Caco-2 (cell line): ENCODE data around the gene UPP2. TPM values are rescaled to one million over a fixed set of nuclear protein-coding genes. Genes with fewer than 3 reads are reported as not detected.

Source experiments
- BruUV-seq: library from RNA; stranded (reverse); fragments of 400-500 nt; replicated peaks from 2 replicates; lab custom pipeline; 2021; lab: Mats Ljungman, UMichigan
- CTCF ChIA-PET: fragments of 300-600 bp; sonication (Branson Sonifier 250); formaldehyde crosslinking; loops from one replicate; lab custom pipeline; 2022; ENCODE audit warnings: antibody characterized with exemption; lab: Charles Lee
- POLR2A ChIA-PET: fragments of 300-600 bp; sonication (Branson Sonifier 250); formaldehyde crosslinking; loops from one replicate; lab custom pipeline; 2022; ENCODE audit warnings: antibody characterized with exemption; lab: Charles Lee
- DNase-seq, 2 experiments: peaks; one replicate each; pipeline versions ENCODE4 v3.0.0 to v3.0.0-alpha.2; 2020 to 2022
- H3K27me3 ChIP-seq: replicated peaks from 2 replicates; pipeline ENCODE4 v1.6.0; 2011; ENCODE audit warnings: low read length; ENCODE audit not compliant: control insufficient read depth, insufficient read depth
- H3K36me3 ChIP-seq: 2 replicates; pipeline ENCODE4 v1.5.1; 2011; ENCODE audit warnings: low read length; ENCODE audit not compliant: control insufficient read depth, insufficient read depth
- H3K4me1 ChIP-seq: fragments of 250-450 bp; sonication (Bioruptor Pico); 2 replicates; pipeline ENCODE4 v1.5.1; 2020; ENCODE audit warnings: mild to moderate bottlenecking
- H3K4me3 ChIP-seq: 2 replicates; pipeline ENCODE4 v1.5.1; 2011; ENCODE audit warnings: low read depth, mild to moderate bottlenecking, control low read depth, low read length
- H3K9me3 ChIP-seq: fragments of 250-450 bp; sonication (Bioruptor Pico); 2 replicates; pipeline ENCODE4 v1.5.1; 2020; ENCODE audit warnings: mild to moderate bottlenecking, moderate library complexity
- H3K27ac Mint-ChIP-seq: one replicate; pipeline ENCODE4 v1.8.0; 2022; ENCODE audit warnings: mixed read lengths; ENCODE audit not compliant: unreplicated experiment
- H3K27me3 Mint-ChIP-seq: one replicate; pipeline ENCODE4 v1.8.0; 2022; ENCODE audit warnings: mixed read lengths; ENCODE audit not compliant: insufficient read depth, unreplicated experiment
- H3K36me3 Mint-ChIP-seq: one replicate; pipeline ENCODE4 v1.8.0; 2022; ENCODE audit warnings: mild to moderate bottlenecking, mixed read lengths; ENCODE audit not compliant: insufficient read depth, unreplicated experiment
- H3K4me1 Mint-ChIP-seq: one replicate; pipeline ENCODE4 v1.8.0; 2022; ENCODE audit warnings: low read depth, mixed read lengths; ENCODE audit not compliant: unreplicated experiment
- H3K4me3 Mint-ChIP-seq: one replicate; pipeline ENCODE4 v1.8.0; 2022; ENCODE audit warnings: mild to moderate bottlenecking, moderate library complexity, mixed read lengths; ENCODE audit not compliant: unreplicated experiment
- H3K9me3 Mint-ChIP-seq: one replicate; pipeline ENCODE4 v1.8.0; 2022; ENCODE audit warnings: mixed read lengths; ENCODE audit not compliant: unreplicated experiment
- intact Hi-C: fragments of 100-400 bp; cut with micrococcal nuclease; formaldehyde crosslinking; loops from one replicate; pipeline ENCODE4 v1.10.0; 2022; ENCODE audit not compliant: unreplicated experiment
- total RNA-seq: library from RNA; stranded (reverse); gene quantifications from 2 replicates; pipeline ENCODE4 v1.2.3, GENCODE V29; 2022
- TF ChIP-seq, protein P1 (sequence below), 2 experiments: fragments of 200-600 bp in 1 of 2; IDR thresholded peaks; 1 replicate in 1 of 2; 2 replicates in 1 of 2; pipeline versions ENCODE4 v1.5.1 to v1.8.0; 2011 to 2022; ENCODE audit warnings: antibody characterized with exemption in 1 of 2, control low read depth in 1 of 2, inconsistent platforms in 1 of 2, low read depth in 1 of 2, low read length in 1 of 2, mild to moderate bottlenecking in 1 of 2, moderate library complexity in 1 of 2; ENCODE audit not compliant: insufficient read depth in 1 of 2, severe bottlenecking in 1 of 2, unreplicated experiment in 1 of 2

UPP2 gene
- total RNA-seq, 1 experiment from 2014 or later = not detected

DNA sequence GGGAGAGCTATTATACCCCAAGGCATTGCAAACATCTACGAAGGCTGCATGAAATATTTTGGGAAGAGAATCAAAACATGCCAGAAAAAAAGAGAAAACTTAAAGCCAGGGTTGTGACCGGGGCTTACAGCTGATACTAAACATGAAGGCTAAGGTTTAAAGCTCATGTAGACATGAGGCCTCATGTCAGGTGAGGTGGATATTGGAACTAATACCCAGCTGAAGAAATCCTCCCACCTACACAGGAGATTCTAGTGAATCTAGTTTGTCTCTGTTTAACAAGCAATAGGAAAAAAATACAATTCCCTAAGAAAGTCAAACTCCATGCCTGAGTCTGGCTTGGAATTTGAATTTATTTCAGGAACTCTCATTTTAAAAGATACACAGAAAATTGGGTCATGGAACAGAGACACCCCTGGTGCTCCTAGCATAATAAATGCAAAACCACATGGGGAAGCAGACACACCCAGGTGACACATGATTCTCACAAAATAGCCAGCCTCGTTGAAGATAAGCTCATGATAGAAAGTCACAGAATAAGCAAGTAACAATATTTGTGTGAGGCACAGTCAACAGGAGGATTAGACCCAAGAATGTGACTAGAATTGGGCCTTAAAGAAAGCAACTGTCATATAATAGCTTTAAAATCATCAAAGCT lies 42.2 kb downstream of the UPP2 start:
- DNase-seq = no peak
- peak overlapping the region; percentile 66 for H3K27ac Mint-ChIP-seq
- TF ChIP-seq, protein P1, sequence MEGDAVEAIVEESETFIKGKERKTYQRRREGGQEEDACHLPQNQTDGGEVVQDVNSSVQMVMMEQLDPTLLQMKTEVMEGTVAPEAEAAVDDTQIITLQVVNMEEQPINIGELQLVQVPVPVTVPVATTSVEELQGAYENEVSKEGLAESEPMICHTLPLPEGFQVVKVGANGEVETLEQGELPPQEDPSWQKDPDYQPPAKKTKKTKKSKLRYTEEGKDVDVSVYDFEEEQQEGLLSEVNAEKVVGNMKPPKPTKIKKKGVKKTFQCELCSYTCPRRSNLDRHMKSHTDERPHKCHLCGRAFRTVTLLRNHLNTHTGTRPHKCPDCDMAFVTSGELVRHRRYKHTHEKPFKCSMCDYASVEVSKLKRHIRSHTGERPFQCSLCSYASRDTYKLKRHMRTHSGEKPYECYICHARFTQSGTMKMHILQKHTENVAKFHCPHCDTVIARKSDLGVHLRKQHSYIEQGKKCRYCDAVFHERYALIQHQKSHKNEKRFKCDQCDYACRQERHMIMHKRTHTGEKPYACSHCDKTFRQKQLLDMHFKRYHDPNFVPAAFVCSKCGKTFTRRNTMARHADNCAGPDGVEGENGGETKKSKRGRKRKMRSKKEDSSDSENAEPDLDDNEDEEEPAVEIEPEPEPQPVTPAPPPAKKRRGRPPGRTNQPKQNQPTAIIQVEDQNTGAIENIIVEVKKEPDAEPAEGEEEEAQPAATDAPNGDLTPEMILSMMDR (IDR thresholded peaks at IDR 0.05; ENCODE audit: insufficient read depth in 1 of 2, low read depth in 1 of 2, low read length in 1 of 2, severe bottlenecking in 1 of 2, unreplicated experiment in 1 of 2) = no peak
- intact Hi-C loops = loop anchor here (1.0 to 2.0 kb wide), 4 partner anchors 13 to 41 kb away; no protein-coding TSS in a partner anchor
- peaks cover 32% of the 10 kb centered on the region for H3K4me1 Mint-ChIP-seq
- CTCF ChIA-PET = interaction anchor here (1.0 to 1.9 kb wide), 2 partner anchors 12 to 15 kb away, joined by 3 to 4 read pairs; no protein-coding TSS in a partner anchor
- Histone ChIP-seq H3K9me3 (no peaks in the 10 kb centered on the region; the same call in 1 of the 2 replicates), H3K4me1 (peaks cover 31% of the 10 kb centered on the region), H3K27me3 (no peaks in the 10 kb centered on the region), H3K4me3 (no peak overlapping the region), H3K36me3 (no peaks in the 10 kb centered on the region)
- no peak overlapping the region for H3K4me3 Mint-ChIP-seq
- POLR2A ChIA-PET = no interaction called here
- H3K9me3 Mint-ChIP-seq = peaks cover 25% of the 10 kb centered on the region
- BruUV-seq = no TSS peak
- H3K27me3 Mint-ChIP-seq = no peaks in the 10 kb centered on the region
- H3K36me3 Mint-ChIP-seq = no peaks in the 10 kb centered on the region

DNA sequence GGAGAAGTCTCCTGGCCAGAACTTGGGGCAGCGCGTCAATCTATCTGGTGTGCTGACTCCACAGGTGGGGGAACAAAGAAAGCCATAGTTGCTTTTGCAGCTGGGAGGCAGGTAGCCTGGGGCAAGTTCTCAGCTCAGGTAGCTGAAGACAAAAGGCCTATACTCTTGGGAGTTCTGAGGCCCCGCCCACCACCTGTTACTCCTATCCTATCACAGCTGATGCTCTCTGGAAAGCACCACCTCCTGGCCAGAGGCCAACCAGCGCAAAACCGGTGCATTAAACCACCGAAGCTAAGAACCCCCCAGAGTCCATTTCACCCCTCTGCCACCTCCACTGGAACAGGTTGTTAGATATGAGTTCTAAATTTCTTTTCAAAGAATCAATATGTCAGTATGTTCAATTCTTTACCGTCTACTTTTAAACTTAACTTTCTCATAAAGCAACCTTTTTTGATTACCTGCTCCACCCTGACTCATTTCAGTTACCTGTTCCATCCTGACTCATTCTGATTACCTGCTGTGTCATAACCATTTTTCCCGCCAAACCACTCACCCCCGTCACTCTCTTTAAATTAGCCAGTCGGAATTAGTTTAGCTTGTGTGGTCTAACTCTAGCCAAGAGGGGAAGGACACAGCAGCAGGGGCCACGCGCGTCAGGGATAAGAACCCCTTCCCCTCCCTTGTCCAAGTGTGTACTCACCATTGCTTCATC lies 43.4 kb downstream of the UPP2 start:
- Mint-ChIP-seq H3K4me1 (peaks cover 32% of the 10 kb centered on the region), H3K9me3 (peaks cover 27% of the 10 kb centered on the region), H3K4me3 (no peak overlapping the region), H3K36me3 (no peaks in the 10 kb centered on the region), H3K27ac (no peak overlapping the region), H3K27me3 (no peaks in the 10 kb centered on the region)
- POLR2A ChIA-PET = no interaction called here
- no peak overlapping the region for H3K4me3 ChIP-seq
- TF ChIP-seq, protein P1 (IDR thresholded peaks at IDR 0.05; ENCODE audit: insufficient read depth in 1 of 2, low read depth in 1 of 2, low read length in 1 of 2, severe bottlenecking in 1 of 2, unreplicated experiment in 1 of 2) = no peak
- no TSS peak for BruUV-seq
- CTCF ChIA-PET = no interaction called here
- no peaks in the 10 kb centered on the region for H3K36me3 ChIP-seq
- peak in 1 of 2 experiments; percentile 51 for DNase-seq
- peaks cover 31% of the 10 kb centered on the region for H3K4me1 ChIP-seq
- H3K27me3 ChIP-seq = no peaks in the 10 kb centered on the region
- intact Hi-C loops = no loop called here
- no peaks in the 10 kb centered on the region; the same call in 1 of the 2 replicates for H3K9me3 ChIP-seq

DNA sequence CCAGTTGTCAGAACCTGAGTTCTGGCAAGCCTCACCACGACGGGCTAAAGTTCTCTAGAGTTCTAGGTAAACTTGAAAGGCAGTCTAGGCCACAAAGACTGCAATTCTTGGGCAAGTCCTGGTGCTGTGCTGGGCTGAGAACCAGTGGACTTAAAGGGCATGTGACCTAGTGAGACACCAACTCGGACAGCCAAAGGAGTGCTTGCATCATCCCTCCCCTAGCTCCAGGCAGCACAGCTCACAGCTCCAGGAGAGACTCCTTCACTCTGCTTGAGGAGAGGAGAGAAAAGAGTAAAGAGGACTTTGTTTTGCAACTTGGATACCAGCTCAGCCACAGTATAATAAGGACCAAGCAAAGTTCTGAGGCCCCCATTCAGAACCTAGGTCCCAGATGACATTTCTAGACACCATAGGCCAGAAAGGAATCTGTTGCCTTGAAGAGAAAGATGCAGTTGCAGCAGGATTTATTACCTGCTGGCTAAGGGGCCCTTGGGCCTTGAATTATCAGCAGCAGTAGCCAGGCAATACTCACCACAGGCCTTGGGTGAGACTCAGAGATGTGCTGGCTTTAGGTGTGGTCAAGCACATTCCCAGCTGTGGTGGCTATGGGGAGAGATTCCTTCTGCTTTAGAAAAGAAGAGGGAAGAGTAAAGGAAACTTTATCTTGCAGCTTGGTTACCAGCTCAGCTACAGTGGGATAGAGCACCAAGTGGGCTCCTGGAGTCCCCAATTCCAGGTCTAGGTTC lies 51.8 kb downstream of the UPP2 start:
- Histone ChIP-seq H3K9me3 (no peaks in the 10 kb centered on the region), H3K4me1 (peaks cover 17% of the 10 kb centered on the region), H3K4me3 (no peak overlapping the region), H3K36me3 (no peaks in the 10 kb centered on the region), H3K27me3 (no peaks in the 10 kb centered on the region)
- intact Hi-C loops = no loop called here
- Mint-ChIP-seq H3K36me3 (peaks cover 7% of the 10 kb centered on the region), H3K27me3 (no peaks in the 10 kb centered on the region), H3K27ac (peak overlapping the region; percentile 32), H3K4me1 (peaks cover 9% of the 10 kb centered on the region), H3K4me3 (no peak overlapping the region), H3K9me3 (peaks cover 21% of the 10 kb centered on the region)
- DNase-seq = no peak
- CTCF ChIA-PET = no interaction called here
- TF ChIP-seq, protein P1 (IDR thresholded peaks at IDR 0.05; ENCODE audit: insufficient read depth in 1 of 2, low read depth in 1 of 2, low read length in 1 of 2, severe bottlenecking in 1 of 2, unreplicated experiment in 1 of 2) = no peak
- POLR2A ChIA-PET = no interaction called here
- BruUV-seq = no TSS peak
